Measurements from ENCODE around the gene HBM. TPM values are rescaled to one million over a fixed set of nuclear protein-coding genes. Genes with fewer than 3 reads are reported as not detected.
"Not testable (repeated sequence)": the region's sequence is repeated elsewhere in the genome, so short reads cannot be mapped to it uniquely, and the experiment has no call there.

The HBM gene
- total RNA-seq, 1 donor from 2014 or later: not detected

DNA sequence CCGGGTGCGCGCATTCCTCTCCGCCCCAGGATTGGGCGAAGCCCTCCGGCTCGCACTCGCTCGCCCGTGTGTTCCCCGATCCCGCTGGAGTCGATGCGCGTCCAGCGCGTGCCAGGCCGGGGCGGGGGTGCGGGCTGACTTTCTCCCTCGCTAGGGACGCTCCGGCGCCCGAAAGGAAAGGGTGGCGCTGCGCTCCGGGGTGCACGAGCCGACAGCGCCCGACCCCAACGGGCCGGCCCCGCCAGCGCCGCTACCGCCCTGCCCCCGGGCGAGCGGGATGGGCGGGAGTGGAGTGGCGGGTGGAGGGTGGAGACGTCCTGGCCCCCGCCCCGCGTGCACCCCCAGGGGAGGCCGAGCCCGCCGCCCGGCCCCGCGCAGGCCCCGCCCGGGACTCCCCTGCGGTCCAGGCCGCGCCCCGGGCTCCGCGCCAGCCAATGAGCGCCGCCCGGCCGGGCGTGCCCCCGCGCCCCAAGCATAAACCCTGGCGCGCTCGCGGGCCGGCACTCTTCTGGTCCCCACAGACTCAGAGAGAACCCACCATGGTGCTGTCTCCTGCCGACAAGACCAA is 6.7 kb downstream of the HBM start, which contains the start of gene HBA2:
Gene HBA2, plus strand, starts transcription at position 503 of the 568 bp plus-strand sequence. Its CDS starts 37 bp downstream, at position 540.
- H3K4me1 Mint-ChIP-seq; DNase-seq (ENCODE audit: low spot score); H3K36me3 ChIP-seq; H3K4me3 ChIP-seq; H3K4me1 ChIP-seq; H3K9me3 Mint-ChIP-seq; H3K9me3 ChIP-seq (ENCODE audit: low read depth); H3K27ac ChIP-seq; H3K4me2 ChIP-seq; H2AFZ ChIP-seq (replicated peaks); H3K79me2 ChIP-seq (ENCODE audit: low read depth); H3K9ac ChIP-seq; H3K36me3 Mint-ChIP-seq; H3F3A ChIP-seq (ENCODE audit: low read depth); H3K27ac Mint-ChIP-seq: not testable (repeated sequence)
- H4K20me1 ChIP-seq (ENCODE audit: low read depth): peaks cover 60% of the 10 kb centered on the region
- Mint-ChIP-seq H3K27me3 (ENCODE audit: insufficient read depth, low read depth) (peaks cover 64% of the 10 kb centered on the region), H3K4me3 (peak within 1 kb of the TSS; percentile 27)
- peaks cover 89% of the 10 kb centered on the region for H3K27me3 ChIP-seq
- peak; percentile 63 for TF ChIP-seq EZH2 (IDR thresholded peaks at IDR 0.05)

DNA sequence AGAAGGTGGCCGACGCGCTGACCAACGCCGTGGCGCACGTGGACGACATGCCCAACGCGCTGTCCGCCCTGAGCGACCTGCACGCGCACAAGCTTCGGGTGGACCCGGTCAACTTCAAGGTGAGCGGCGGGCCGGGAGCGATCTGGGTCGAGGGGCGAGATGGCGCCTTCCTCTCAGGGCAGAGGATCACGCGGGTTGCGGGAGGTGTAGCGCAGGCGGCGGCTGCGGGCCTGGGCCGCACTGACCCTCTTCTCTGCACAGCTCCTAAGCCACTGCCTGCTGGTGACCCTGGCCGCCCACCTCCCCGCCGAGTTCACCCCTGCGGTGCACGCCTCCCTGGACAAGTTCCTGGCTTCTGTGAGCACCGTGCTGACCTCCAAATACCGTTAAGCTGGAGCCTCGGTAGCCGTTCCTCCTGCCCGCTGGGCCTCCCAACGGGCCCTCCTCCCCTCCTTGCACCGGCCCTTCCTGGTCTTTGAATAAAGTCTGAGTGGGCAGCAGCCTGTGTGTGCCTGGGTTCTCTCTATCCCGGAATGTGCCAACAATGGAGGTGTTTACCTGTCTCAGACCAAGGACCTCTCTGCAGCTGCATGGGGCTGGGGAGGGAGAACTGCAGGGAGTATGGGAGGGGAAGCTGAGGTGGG is 7.6 kb downstream of the HBM start:
- not testable (repeated sequence) for H3K36me3 Mint-ChIP-seq; H3K4me2 ChIP-seq; H3K27ac ChIP-seq; H3K79me2 ChIP-seq (ENCODE audit: low read depth); H3K36me3 ChIP-seq; H3K9me3 ChIP-seq (ENCODE audit: low read depth); H3K9me3 Mint-ChIP-seq; H3K27ac Mint-ChIP-seq; H3K4me1 Mint-ChIP-seq; H3K4me1 ChIP-seq; H3K9ac ChIP-seq; H3K4me3 ChIP-seq; H2AFZ ChIP-seq (replicated peaks); DNase-seq (ENCODE audit: low spot score); H3F3A ChIP-seq (ENCODE audit: low read depth)
- Mint-ChIP-seq H3K27me3 (ENCODE audit: insufficient read depth, low read depth) (peaks cover 63% of the 10 kb centered on the region), H3K4me3 (peak overlapping the region; percentile 27)
- peaks cover 61% of the 10 kb centered on the region for H4K20me1 ChIP-seq (ENCODE audit: low read depth)
- TF ChIP-seq EZH2phosphoT487 (IDR thresholded peaks at IDR 0.05): peak; percentile 50
- H3K27me3 ChIP-seq: peaks cover 89% of the 10 kb centered on the region

DNA sequence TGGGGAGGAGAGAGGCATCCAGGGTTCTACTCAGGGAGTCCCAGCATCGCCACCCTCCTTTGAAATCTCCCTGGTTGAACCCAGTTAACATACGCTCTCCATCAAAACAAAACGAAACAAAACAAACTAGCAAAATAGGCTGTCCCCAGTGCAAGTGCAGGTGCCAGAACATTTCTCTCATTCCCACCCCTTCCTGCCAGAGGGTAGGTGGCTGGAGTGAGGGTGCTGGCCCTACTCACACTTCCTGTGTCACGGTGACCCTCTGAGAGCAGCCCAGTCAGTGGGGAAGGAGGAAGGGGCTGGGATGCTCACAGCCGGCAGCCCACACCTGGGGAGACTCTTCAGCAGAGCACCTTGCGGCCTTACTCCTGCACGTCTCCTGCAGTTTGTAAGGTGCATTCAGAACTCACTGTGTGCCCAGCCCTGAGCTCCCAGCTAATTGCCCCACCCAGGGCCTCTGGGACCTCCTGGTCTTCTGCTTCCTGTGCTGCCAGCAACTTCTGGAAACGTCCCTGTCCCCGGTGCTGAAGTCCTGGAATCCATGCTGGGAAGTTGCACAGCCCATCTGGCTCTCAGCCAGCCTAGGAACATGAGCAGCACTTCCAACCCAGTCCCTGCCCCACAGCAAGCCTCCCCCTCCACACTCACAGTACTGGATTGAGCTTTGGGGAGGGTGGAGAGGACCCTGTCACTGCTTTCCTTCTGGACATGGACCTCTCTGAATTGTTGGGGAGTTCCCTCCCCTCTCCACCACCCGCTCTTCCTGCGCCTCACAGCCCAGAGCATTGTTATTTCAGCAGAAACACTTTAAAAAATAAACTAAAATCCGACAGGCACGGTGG is 8.4 kb downstream of the HBM start:
- not testable (repeated sequence) for H3K4me1 Mint-ChIP-seq; H3K27ac Mint-ChIP-seq; DNase-seq (ENCODE audit: low spot score); H2AFZ ChIP-seq (replicated peaks); H3K9me3 ChIP-seq (ENCODE audit: low read depth); H3K79me2 ChIP-seq (ENCODE audit: low read depth); H3K9ac ChIP-seq; H3K36me3 ChIP-seq; H3F3A ChIP-seq (ENCODE audit: low read depth); H3K9me3 Mint-ChIP-seq; H3K27ac ChIP-seq; H3K4me1 ChIP-seq; H3K4me3 ChIP-seq; H3K4me2 ChIP-seq; H3K36me3 Mint-ChIP-seq
- Histone ChIP-seq H3K27me3 (peaks cover 89% of the 10 kb centered on the region), H4K20me1 (ENCODE audit: low read depth) (peaks cover 60% of the 10 kb centered on the region)
- TF ChIP-seq EZH2 (IDR thresholded peaks at IDR 0.05): peak; percentile 12
- TF ChIP-seq EZH2phosphoT487 (IDR thresholded peaks at IDR 0.05): peak; percentile 65
- Mint-ChIP-seq H3K27me3 (ENCODE audit: insufficient read depth, low read depth) (peaks cover 62% of the 10 kb centered on the region), H3K4me3 (peak overlapping the region; percentile 17)

DNA sequence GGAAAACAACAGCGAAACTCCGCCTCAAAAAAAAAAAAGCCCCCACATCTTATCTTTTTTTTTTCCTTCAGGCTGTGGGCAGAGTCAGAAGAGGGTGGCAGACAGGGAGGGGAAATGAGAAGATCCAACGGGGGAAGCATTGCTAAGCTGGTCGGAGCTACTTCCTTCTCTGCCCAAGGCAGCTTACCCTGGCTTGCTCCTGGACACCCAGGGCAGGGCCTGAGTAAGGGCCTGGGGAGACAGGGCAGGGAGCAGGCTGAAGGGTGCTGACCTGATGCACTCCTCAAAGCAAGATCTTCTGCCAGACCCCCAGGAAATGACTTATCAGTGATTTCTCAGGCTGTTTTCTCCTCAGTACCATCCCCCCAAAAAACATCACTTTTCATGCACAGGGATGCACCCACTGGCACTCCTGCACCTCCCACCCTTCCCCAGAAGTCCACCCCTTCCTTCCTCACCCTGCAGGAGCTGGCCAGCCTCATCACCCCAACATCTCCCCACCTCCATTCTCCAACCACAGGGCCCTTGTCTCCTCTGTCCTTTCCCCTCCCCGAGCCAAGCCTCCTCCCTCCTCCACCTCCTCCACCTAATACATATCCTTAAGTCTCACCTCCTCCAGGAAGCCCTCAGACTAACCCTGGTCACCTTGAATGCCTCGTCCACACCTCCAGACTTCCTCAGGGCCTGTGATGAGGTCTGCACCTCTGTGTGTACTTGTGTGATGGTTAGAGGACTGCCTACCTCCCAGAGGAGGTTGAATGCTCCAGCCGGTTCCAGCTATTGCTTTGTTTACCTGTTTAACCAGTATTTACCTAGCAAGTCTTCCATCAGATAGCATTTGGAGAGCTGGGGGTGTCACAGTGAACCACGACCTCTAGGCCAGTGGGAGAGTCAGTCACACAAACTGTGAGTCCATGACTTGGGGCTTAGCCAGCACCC is 9.5 kb downstream of the HBM start:
- Histone ChIP-seq H3K4me3 (no peak overlapping the region), H3K4me1 (no peaks in the 10 kb centered on the region), H3F3A (ENCODE audit: low read depth) (peaks cover 12% of the 10 kb centered on the region), H3K36me3 (no peaks in the 10 kb centered on the region), H3K4me2 (no peak overlapping the region), H4K20me1 (ENCODE audit: low read depth) (peaks cover 63% of the 10 kb centered on the region), H3K27me3 (peaks cover 89% of the 10 kb centered on the region), H3K9me3 (ENCODE audit: low read depth) (no peaks in the 10 kb centered on the region), H2AFZ (replicated peaks) (no peak overlapping the region), H3K9ac (no peak overlapping the region), H3K27ac (no peak overlapping the region), H3K79me2 (ENCODE audit: low read depth) (no peaks in the 10 kb centered on the region)
- H3K4me1 Mint-ChIP-seq: peaks cover 10% of the 10 kb centered on the region
- TF ChIP-seq, protein P1, sequence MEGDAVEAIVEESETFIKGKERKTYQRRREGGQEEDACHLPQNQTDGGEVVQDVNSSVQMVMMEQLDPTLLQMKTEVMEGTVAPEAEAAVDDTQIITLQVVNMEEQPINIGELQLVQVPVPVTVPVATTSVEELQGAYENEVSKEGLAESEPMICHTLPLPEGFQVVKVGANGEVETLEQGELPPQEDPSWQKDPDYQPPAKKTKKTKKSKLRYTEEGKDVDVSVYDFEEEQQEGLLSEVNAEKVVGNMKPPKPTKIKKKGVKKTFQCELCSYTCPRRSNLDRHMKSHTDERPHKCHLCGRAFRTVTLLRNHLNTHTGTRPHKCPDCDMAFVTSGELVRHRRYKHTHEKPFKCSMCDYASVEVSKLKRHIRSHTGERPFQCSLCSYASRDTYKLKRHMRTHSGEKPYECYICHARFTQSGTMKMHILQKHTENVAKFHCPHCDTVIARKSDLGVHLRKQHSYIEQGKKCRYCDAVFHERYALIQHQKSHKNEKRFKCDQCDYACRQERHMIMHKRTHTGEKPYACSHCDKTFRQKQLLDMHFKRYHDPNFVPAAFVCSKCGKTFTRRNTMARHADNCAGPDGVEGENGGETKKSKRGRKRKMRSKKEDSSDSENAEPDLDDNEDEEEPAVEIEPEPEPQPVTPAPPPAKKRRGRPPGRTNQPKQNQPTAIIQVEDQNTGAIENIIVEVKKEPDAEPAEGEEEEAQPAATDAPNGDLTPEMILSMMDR (IDR thresholded peaks at IDR 0.05): no peak
- no peak for TF ChIP-seq EZH2phosphoT487 (IDR thresholded peaks at IDR 0.05)
- peaks cover 60% of the 10 kb centered on the region for H3K27me3 Mint-ChIP-seq (ENCODE audit: insufficient read depth, low read depth)
- DNase-seq (ENCODE audit: low spot score): no peak
- peak overlapping the region; percentile 53 for H3K4me3 Mint-ChIP-seq
- H3K27ac Mint-ChIP-seq: no peak overlapping the region
- H3K36me3 Mint-ChIP-seq: peaks cover 3% of the 10 kb centered on the region
- peaks cover 5% of the 10 kb centered on the region for H3K9me3 Mint-ChIP-seq
